Measurements from ENCODE around the gene DGKZ. TPM values are rescaled to one million over a fixed set of nuclear protein-coding genes. Genes with fewer than 3 reads are reported as not detected.

Gene DGKZ
- total and polyA plus RNA-seq, 2 of the 13 experiments (the other 11 are each of a cell fraction or from before 2014, with no cell fraction given): 15.8 to 20.7 TPM

DNA sequence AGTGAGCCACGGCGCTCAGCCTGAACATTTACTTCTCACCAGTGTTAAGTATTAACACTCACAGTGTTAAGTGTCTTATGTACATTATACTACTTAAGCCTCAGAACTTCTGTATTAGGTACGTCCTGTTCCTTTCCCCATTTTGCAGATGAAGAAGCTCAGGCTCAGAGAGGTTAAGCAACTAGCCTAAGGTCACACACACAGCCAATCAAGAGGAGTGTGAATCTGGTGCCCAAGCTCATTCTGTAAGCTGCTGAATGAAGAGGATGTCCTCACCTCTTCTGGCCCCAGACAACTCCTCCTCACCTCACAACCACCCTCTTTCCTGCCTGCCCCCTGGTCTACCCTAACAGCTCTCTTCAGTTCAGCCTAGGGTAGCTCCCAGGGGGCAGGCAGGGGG is 39.9 kb upstream of the DGKZ start:
- no TSS peak for BruUV-seq (replicated peaks)
- CTCF ChIA-PET (ENCODE audit: low intra/inter-chr PET ratio, low total read pairs): interaction anchor here (2.7 to 3.4 kb wide), 2 partner anchors 60 to 68 kb away, joined by 18 to 57 read pairs; no protein-coding TSS in a partner anchor

GRCh38 chr11:46307785-46308341 is 39.4 kb upstream of the DGKZ start:
- CTCF ChIA-PET (ENCODE audit: low intra/inter-chr PET ratio, low total read pairs): interaction anchor here (1.2 to 3.4 kb wide), 4 partner anchors 60 to 69 kb away, joined by 4 to 57 read pairs (median 12); no protein-coding TSS in a partner anchor
- no peak overlapping the region for H3K9ac ChIP-seq (ENCODE audit: insufficient read depth, low read depth, low read length)
- no peak for FAIRE-seq

More for the DNA sequence above, 39.9 kb upstream of the DGKZ start:
- TF ChIP-seq ZBTB21 (CRISPR knock-in tag; IDR thresholded peaks at IDR 0.05) (no peak), ZNF768 (CRISPR knock-in tag; IDR thresholded peaks at IDR 0.05) (peak; percentile 58; the same call in 1 of the 2 replicates)
- DNase-seq (ENCODE audit: low spot score): no peak
- ATAC-seq: no peak
- in situ Hi-C loops (cut with HindIII; ENCODE audit: extremely low pct_ligation_motif_present, low pct_unique_long_range_greater_than_20kb): no loop called here
- POLR2A ChIA-PET: interaction anchor here (4.1 kb wide), 1 partner anchor 65 kb away, joined by 31 read pairs; no protein-coding TSS in a partner anchor
- WGBS (ENCODE audit: low lambda C conversion rate): 20% methylated on average over 3 of the region's 3 CpGs
- Histone ChIP-seq H3K9ac (ENCODE audit: insufficient read depth, low read depth, low read length) (no peak overlapping the region), H3K27ac (ENCODE audit: extremely low read length, insufficient read depth, low read length) (no peak overlapping the region), H3K79me2 (ENCODE audit: insufficient read depth, low read length) (no peaks in the 10 kb centered on the region), H3K4me3 (replicated peaks in 1 of 3; ENCODE audit: insufficient read depth in 1 of 3, low read depth in 2 of 3, low read length in 3 of 3) (no peak overlapping the region), H3K4me2 (ENCODE audit: low read depth, low read length) (no peak overlapping the region), H3K4me1 (ENCODE audit: insufficient read depth, low read length) (peaks cover 34% of the 10 kb centered on the region), H2AFZ (ENCODE audit: low read length) (no peak overlapping the region), H3K36me3 (replicated peaks in 1 of 2; ENCODE audit: control insufficient read depth in 1 of 2, insufficient read depth in 2 of 2, low read length in 2 of 2) (no peaks in the 10 kb centered on the region), H3K9me3 (ENCODE audit: low read length) (no peaks in the 10 kb centered on the region), H4K20me1 (ENCODE audit: insufficient read depth, low read length) (no peaks in the 10 kb centered on the region), H3K27me3 (ENCODE audit: control insufficient read depth in 1 of 2, insufficient read depth in 2 of 2, low read length in 2 of 2) (peaks cover 1 to 9% of the 10 kb centered on the region in 2 experiments; a peak in 4 of 5 replicates)
- FAIRE-seq: no peak
- intact Hi-C loops (cut with micrococcal nuclease; ENCODE audit: unreplicated experiment): no loop called here

More at GRCh38 chr11:46307785-46308341, 39.4 kb upstream of the DGKZ start:
- in situ Hi-C loops (cut with HindIII; ENCODE audit: extremely low pct_ligation_motif_present, low pct_unique_long_range_greater_than_20kb) (no loop called here), intact Hi-C loops (cut with micrococcal nuclease; ENCODE audit: unreplicated experiment) (loop anchor here (1.0 kb wide), 3 partner anchors 56 to 69 kb away; no protein-coding TSS in a partner anchor)
- Histone ChIP-seq H3K27me3 (ENCODE audit: control insufficient read depth in 1 of 2, insufficient read depth in 2 of 2, low read length in 2 of 2) (peaks cover 1 to 9% of the 10 kb centered on the region in 2 experiments; a peak in 4 of 5 replicates), H2AFZ (ENCODE audit: low read length) (no peak overlapping the region), H3K27ac (ENCODE audit: extremely low read length, insufficient read depth, low read length) (no peak overlapping the region), H4K20me1 (ENCODE audit: insufficient read depth, low read length) (no peaks in the 10 kb centered on the region), H3K36me3 (replicated peaks in 1 of 2; ENCODE audit: control insufficient read depth in 1 of 2, insufficient read depth in 2 of 2, low read length in 2 of 2) (no peaks in the 10 kb centered on the region), H3K9me3 (ENCODE audit: low read length) (no peaks in the 10 kb centered on the region), H3K79me2 (ENCODE audit: insufficient read depth, low read length) (no peaks in the 10 kb centered on the region), H3K4me3 (replicated peaks in 1 of 3; ENCODE audit: insufficient read depth in 1 of 3, low read depth in 2 of 3, low read length in 3 of 3) (no peak overlapping the region), H3K4me2 (ENCODE audit: low read depth, low read length) (no peak overlapping the region), H3K4me1 (ENCODE audit: insufficient read depth, low read length) (peaks cover 34% of the 10 kb centered on the region)
- POLR2A ChIA-PET: interaction anchor here (4.1 kb wide), 1 partner anchor 65 kb away, joined by 31 read pairs; no protein-coding TSS in a partner anchor
- no peak for DNase-seq (ENCODE audit: low spot score)
- no peak for TF ChIP-seq ZSCAN22 (CRISPR knock-in tag; IDR thresholded peaks at IDR 0.05)
- TF ChIP-seq ZNF768 (CRISPR knock-in tag; IDR thresholded peaks at IDR 0.05): 0 out of 2 replicates have a peak, but pooled peaks have one; percentile 5
- WGBS (ENCODE audit: low lambda C conversion rate): 40% methylated on average over 13 of the region's 14 CpGs
- ATAC-seq: peak; percentile 14; the same call in 2 of the 3 replicates
- BruUV-seq (replicated peaks): no TSS peak

Measured in HepG2 (cell line).